ENCODE results near the gene NAALADL2.

GRCh38 chr3:175392653-175393052 lies 533.5 kb downstream of the NAALADL2 start:
- TF ChIP-seq CTCF (conservative IDR thresholded peaks at IDR 0.05 in 1 of 2, IDR thresholded peaks at IDR 0.05 in 1 of 2; ENCODE audit: extremely low read depth in 1 of 2, insufficient read depth in 1 of 2, low read depth in 1 of 2, low read length in 2 of 2) (no peak), EZH2 (IDR thresholded peaks at IDR 0.05; ENCODE audit: borderline replicate concordance, low read length) (no peak)

Measured in mammary epithelial cell (primary cell).